Measurements from ENCODE around the gene GPR137B.

GRCh38 chr1:236112332-236112627 is 30.1 kb upstream of the GPR137B start:
- TF ChIP-seq POLR2A (IDR thresholded peaks at IDR 0.05) (no peak), CTCF (IDR thresholded peaks at IDR 0.05) (no peak)
